ENCODE measurements around the gene NOTO.

The NOTO gene

GRCh38 chr2:73244580-73244979 is 42.2 kb downstream of the NOTO start:
- Histone ChIP-seq H3K36me3 (ENCODE audit: control insufficient read depth in 2 of 2, insufficient read depth in 1 of 2, low read length in 2 of 2) (peaks cover 72 to 100% of the 10 kb centered on the region in 2 experiments), H3K4me1 (ENCODE audit: control insufficient read depth, insufficient read depth, low read length) (peaks cover 2% of the 10 kb centered on the region; the same call in 1 of the 2 replicates), H3K27ac (ENCODE audit: extremely low read depth, low read depth, low read length) (no peak overlapping the region), H3K4me3 (ENCODE audit: low read depth, low read length) (no peak overlapping the region), H3K9me3 (ENCODE audit: control insufficient read depth, insufficient read depth, low read depth, low read length) (no peaks in the 10 kb centered on the region)
- ChIA-PET CTCF (interaction anchor here (0.6 to 1.9 kb wide), 5 partner anchors 9 to 398 kb away, joined by 3 to 6 read pairs (median 3); no protein-coding TSS in a partner anchor), POLR2A (interaction anchor here (2.4 to 4.0 kb wide), 2 partner anchors 9 to 10 kb away, joined by 6 to 33 read pairs; partner anchors contain the start of genes CCT7 and PRADC1)
- TF ChIP-seq ZBTB1 (tag by site-specific recombination; IDR thresholded peaks at IDR 0.05) (no peak), ZNF677 (tag by site-specific recombination; IDR thresholded peaks at IDR 0.05) (no peak)

DNA sequence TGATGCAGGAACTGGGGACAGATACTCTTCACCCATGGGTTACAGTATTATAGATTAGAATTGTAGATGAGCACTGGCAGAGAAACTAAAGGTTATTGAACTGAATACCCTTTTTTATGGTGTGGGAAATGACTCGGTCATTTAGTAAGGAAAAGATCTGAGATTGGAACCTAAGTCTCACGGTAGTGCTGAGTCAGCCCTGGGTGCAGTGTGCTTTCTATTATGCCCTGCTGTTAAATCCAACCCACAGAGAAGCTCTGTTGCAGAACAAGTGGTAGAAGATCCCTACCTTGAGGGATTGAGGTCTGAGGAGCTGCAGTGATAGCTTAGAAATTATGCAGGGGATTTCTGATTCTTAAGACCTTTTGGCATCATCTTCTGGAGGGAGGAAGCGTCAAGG is 44.5 kb downstream of the NOTO start:
- H3K4me1 ChIP-seq (ENCODE audit: control insufficient read depth, insufficient read depth, low read length) = peaks cover 2% of the 10 kb centered on the region; the same call in 1 of the 2 replicates
- no peaks in the 10 kb centered on the region for H3K9me3 ChIP-seq (ENCODE audit: control insufficient read depth, insufficient read depth, low read depth, low read length)
- no peak overlapping the region for H3K4me3 ChIP-seq (ENCODE audit: low read depth, low read length)
- ChIA-PET POLR2A (interaction anchor here (1.1 to 2.4 kb wide), 2 partner anchors 11 to 13 kb away, joined by 7 to 9 read pairs; partner anchors contain the start of gene CCT7), CTCF (interaction anchor here (0.9 to 1.5 kb wide), 2 partner anchors 12 to 34 kb away, joined by 3 read pairs; no protein-coding TSS in a partner anchor)
- no peak for TF ChIP-seq ZBTB49 (tag by site-specific recombination; IDR thresholded peaks at IDR 0.05; ENCODE audit: low read depth)
- TF ChIP-seq, protein P1, sequence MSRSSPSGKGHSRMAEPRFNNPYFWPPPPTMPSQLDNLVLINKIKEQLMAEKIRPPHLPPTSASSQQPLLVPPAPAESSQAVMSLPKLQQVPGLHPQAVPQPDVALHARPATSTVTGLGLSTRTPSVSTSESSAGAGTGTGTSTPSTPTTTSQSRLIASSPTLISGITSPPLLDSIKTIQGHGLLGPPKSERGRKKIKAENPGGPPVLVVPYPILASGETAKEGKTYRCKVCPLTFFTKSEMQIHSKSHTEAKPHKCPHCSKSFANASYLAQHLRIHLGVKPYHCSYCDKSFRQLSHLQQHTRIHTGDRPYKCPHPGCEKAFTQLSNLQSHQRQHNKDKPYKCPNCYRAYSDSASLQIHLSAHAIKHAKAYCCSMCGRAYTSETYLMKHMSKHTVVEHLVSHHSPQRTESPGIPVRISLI (tag by site-specific recombination; IDR thresholded peaks at IDR 0.05) = no peak
- no peak for TF ChIP-seq ZNF830 (tag by site-specific recombination; IDR thresholded peaks at IDR 0.05; ENCODE audit: low read depth)
- no peak for TF ChIP-seq ZNF433 (tag by site-specific recombination; IDR thresholded peaks at IDR 0.05; ENCODE audit: low read depth)
- no peak for TF ChIP-seq ZNF529 (tag by site-specific recombination; IDR thresholded peaks at IDR 0.05; ENCODE audit: insufficient replicate concordance)
- peaks cover 73 to 100% of the 10 kb centered on the region in 2 experiments for H3K36me3 ChIP-seq (ENCODE audit: control insufficient read depth in 2 of 2, insufficient read depth in 1 of 2, low read length in 2 of 2)
- H3K27ac ChIP-seq (ENCODE audit: extremely low read depth, low read depth, low read length) = no peak overlapping the region

DNA sequence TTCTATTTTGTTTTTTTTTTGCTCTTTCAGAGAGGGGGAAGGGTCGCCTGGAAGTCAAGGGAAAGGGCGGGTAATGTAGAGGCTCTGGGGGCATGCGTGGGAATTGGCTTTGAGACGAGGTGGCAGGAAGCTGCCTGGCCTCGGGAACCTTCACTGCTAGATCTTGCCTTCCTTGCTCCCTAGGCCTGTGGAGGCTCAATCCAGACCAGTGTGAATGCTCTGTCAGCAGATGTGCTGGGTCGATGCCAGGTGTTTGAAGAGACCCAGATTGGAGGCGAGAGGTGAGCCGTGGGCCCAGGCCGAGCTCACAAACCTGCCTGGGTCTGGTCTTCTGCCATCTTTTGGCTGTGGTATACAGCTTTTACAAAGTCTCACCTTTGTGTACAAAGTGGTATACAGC is 47.3 kb downstream of the NOTO start:
- ChIA-PET POLR2A (interaction anchor here (1.0 kb wide), 1 partner anchor 16 kb away, joined by 3 read pairs; the partner anchor contains the start of gene CCT7), CTCF (interaction anchor here (1.5 to 2.0 kb wide), 2 partner anchors 10 to 37 kb away, joined by 3 to 7 read pairs; no protein-coding TSS in a partner anchor)
- H3K4me3 ChIP-seq (ENCODE audit: low read depth, low read length) = no peak overlapping the region
- no peak for TF ChIP-seq ZNF2 (tag by site-specific recombination; IDR thresholded peaks at IDR 0.05)
- TF ChIP-seq, protein P1 (tag by site-specific recombination; IDR thresholded peaks at IDR 0.05) = no peak
- no peak for TF ChIP-seq ZNF580 (tag by site-specific recombination; IDR thresholded peaks at IDR 0.05)
- TF ChIP-seq ZNF223 (tag by site-specific recombination; IDR thresholded peaks at IDR 0.05) = no peak
- TF ChIP-seq, protein P2, sequence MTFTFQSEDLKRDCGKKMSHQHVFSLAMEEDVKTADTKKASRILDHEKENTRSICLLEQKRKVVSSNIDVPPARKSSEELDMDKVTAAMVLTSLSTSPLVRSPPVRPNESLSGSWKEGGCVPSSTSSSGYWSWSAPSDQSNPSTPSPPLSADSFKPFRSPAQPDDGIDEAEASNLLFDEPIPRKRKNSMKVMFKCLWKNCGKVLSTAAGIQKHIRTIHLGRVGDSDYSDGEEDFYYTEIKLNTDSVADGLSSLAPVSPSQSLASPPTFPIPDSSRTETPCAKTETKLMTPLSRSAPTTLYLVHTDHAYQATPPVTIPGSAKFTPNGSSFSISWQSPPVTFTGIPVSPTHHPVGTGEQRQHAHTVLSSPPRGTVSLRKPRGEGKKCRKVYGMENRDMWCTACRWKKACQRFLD (tag by site-specific recombination; IDR thresholded peaks at IDR 0.05) = no peak
- no peak for TF ChIP-seq ZSCAN4 (tag by site-specific recombination; IDR thresholded peaks at IDR 0.05)
- TF ChIP-seq HOXC10 (CRISPR knock-in tag; IDR thresholded peaks at IDR 0.05) = no peak
- no peak for TF ChIP-seq ZBTB1 (tag by site-specific recombination; IDR thresholded peaks at IDR 0.05)
- no peak for TF ChIP-seq ZFP69B (tag by site-specific recombination; IDR thresholded peaks at IDR 0.05)
- no peak for TF ChIP-seq ZNF16 (tag by site-specific recombination; IDR thresholded peaks at IDR 0.05; ENCODE audit: low read depth)
- no peak for TF ChIP-seq ZNF341 (tag by site-specific recombination; IDR thresholded peaks at IDR 0.05; ENCODE audit: low read depth)
- TF ChIP-seq ZNF561 (tag by site-specific recombination; IDR thresholded peaks at IDR 0.05; ENCODE audit: borderline replicate concordance) = no peak
- no peak for TF ChIP-seq BCL11B (tag by site-specific recombination; IDR thresholded peaks at IDR 0.05; ENCODE audit: low read depth)
- TF ChIP-seq PBX3 (CRISPR knock-in tag; IDR thresholded peaks at IDR 0.05) = no peak

More for the DNA sequence above, 47.3 kb downstream of the NOTO start:
- Histone ChIP-seq H3K36me3 (ENCODE audit: control insufficient read depth in 2 of 2, insufficient read depth in 1 of 2, low read length in 2 of 2) (peaks cover 69 to 99% of the 10 kb centered on the region in 2 experiments), H3K9me3 (ENCODE audit: control insufficient read depth, insufficient read depth, low read depth, low read length) (no peaks in the 10 kb centered on the region), H3K4me1 (ENCODE audit: control insufficient read depth, insufficient read depth, low read length) (no peaks in the 10 kb centered on the region), H3K27ac (ENCODE audit: extremely low read depth, low read depth, low read length) (no peak overlapping the region)

All from HEK293 (cell line).